GM12891 (cell line): ENCODE data around the gene CEBPE. TPM values are rescaled to one million over a fixed set of nuclear protein-coding genes. Genes with fewer than 3 reads are reported as not detected.

ENCODE experiments used
- DNase-seq: peaks from one replicate; pipeline ENCODE4 v3.0.0; 2011; ENCODE audit warnings: low spot score; ENCODE audit not compliant: insufficient read length
- FAIRE-seq: peaks from 2 replicates; lab custom pipeline; 2011; peaks lifted over from hg19 to GRCh38; lab: Jason Lieb, UNC
- PAX5 ChIP-seq: IDR thresholded peaks from 2 replicates; pipeline ENCODE4 v1.6.1; 2011; ENCODE audit warnings: low read length, moderate library complexity, mild to moderate bottlenecking; ENCODE audit not compliant: insufficient read depth, severe bottlenecking
- POLR2A ChIP-seq: IDR thresholded peaks from 2 replicates; pipeline ENCODE4 v1.6.1; 2011; ENCODE audit warnings: low read depth, low read length, control low read depth
- POLR2AphosphoS5 ChIP-seq: IDR thresholded peaks from 2 replicates; pipeline ENCODE4 v1.6.1; 2011; ENCODE audit warnings: low read depth, low read length, control low read depth
- POU2F2 ChIP-seq: IDR thresholded peaks from 2 replicates; pipeline ENCODE4 v1.6.1; 2011; ENCODE audit warnings: low read depth, mild to moderate bottlenecking, control low read depth, low read length, moderate library complexity
- SPI1 ChIP-seq: IDR thresholded peaks from 2 replicates; pipeline ENCODE4 v1.6.1; 2011; ENCODE audit warnings: low read depth, low read length, control low read depth
- TAF1 ChIP-seq: IDR thresholded peaks from 2 replicates; pipeline ENCODE4 v1.6.1; 2011; ENCODE audit warnings: low read depth, low read length, control low read depth
- polyA plus RNA-seq: library from polyadenylated mRNA; unstranded; fragments of >200 nt; gene quantifications from one replicate; pipeline ENCODE4 v1.2.1, GENCODE V29; 2012; ENCODE audit warnings: low read depth, missing spikeins, inconsistent platforms; ENCODE audit not compliant: missing spikeins

Gene CEBPE
- polyA plus RNA-seq, result 0.05 TPM

DNA sequence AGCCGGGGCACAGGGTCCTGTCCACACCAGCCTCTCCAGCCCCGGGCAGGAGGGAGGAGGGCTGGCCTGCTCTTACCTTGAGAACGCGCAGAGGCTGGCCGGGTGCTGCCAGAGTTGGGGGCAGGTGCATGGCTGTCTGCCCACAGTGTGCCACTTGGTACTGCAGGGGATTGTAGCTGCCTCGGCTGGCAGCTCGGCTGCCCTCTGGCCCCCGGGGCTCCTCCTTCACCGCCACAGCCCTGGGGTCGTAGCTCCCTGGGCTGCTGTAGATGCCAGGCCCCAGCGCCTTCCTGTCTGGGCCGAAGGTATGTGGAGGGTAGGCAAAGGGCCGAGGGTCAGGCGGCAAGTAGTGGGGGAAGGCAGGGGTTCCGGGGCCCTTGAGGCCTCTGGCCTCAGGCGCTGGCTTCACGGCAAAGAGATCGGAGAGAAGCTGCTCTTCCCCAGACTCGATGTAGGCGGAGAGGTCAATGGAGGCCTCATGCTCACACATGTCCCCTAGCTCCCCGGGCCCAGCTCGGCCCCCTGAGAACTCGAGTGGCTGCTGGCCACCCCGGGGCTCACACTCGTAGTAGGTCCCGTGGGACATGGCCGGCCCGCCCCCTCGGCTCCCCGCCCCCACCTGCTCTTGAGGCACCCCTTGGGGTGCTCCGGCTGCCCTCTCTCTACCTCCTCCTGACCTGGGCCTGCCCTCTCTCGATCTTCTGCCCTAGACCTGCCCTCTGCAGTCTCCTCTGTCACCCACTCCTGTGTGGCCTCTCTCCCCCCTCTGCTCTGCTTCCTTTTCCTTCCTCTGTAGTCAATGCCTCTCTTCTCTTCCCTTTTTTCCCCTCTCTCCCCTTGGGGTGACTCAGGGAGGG, at the start of gene CEBPE:
Gene CEBPE (minus strand): TSS at position 750 of the 857 bp plus-strand sequence. CDS start 164 bp downstream, at position 586.
- FAIRE-seq (no peak), DNase-seq (no peak)
- no peak for TF ChIP-seq POLR2AphosphoS5
- no peak for TF ChIP-seq POLR2A
- TF ChIP-seq PAX5, result no peak
- TF ChIP-seq POU2F2, result no peak
- TF ChIP-seq SPI1, result no peak
- no peak for TF ChIP-seq TAF1

- TF ChIP-seq POLR2A (no peak), PAX5 (no peak), POLR2AphosphoS5 (no peak), POU2F2 (no peak), TAF1 (no peak), SPI1 (no peak)
- no peak for DNase-seq
- FAIRE-seq, result no peak
Observed at GRCh38 chr14:23168246-23168645, 49.2 kb upstream of the CEBPE start.

- TF ChIP-seq TAF1 (no peak), SPI1 (no peak), PAX5 (no peak), POLR2AphosphoS5 (no peak), POU2F2 (no peak), POLR2A (no peak)
- DNase-seq, result no peak
- FAIRE-seq, result no peak
Observed at GRCh38 chr14:23167116-23167847, 48.2 kb upstream of the CEBPE start.

GRCh38 chr14:23164949-23165348, 45.9 kb upstream of the CEBPE start:
- FAIRE-seq (no peak), DNase-seq (no peak)
- TF ChIP-seq SPI1 (no peak), POLR2AphosphoS5 (no peak), POLR2A (no peak), TAF1 (no peak), PAX5 (no peak), POU2F2 (no peak)

DNA sequence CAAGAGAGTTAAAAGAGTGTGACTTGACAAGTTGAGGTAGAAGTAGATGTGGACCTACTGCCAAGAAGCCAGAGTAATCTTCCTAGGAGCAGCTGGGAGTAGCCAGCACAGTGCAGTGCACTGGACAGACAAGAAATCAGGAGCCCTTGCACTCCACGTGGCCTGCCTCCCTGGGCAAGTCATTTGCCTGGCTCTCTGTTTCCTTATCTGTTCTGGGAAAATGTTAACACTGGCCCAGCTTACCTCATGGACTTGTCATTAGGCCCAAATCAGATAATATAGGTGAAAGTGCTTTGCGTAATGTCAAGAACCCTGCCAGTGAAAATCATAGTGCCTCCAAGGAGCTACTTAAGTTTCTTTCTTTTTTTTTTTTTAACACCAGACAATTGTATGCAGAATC, 45.2 kb upstream of the CEBPE start:
- no peak for FAIRE-seq
- no peak for TF ChIP-seq POLR2AphosphoS5
- TF ChIP-seq TAF1, result no peak
- TF ChIP-seq SPI1, result no peak
- no peak for TF ChIP-seq POLR2A
- no peak for TF ChIP-seq PAX5
- TF ChIP-seq POU2F2, result no peak
- DNase-seq, result no peak

- FAIRE-seq, result no peak
- TF ChIP-seq TAF1 (no peak), SPI1 (no peak), POLR2A (no peak), POU2F2 (no peak), POLR2AphosphoS5 (no peak), PAX5 (no peak)
- no peak for DNase-seq
Observed at GRCh38 chr14:23163830-23164229, 44.8 kb upstream of the CEBPE start.

GRCh38 chr14:23162800-23163199, 43.7 kb upstream of the CEBPE start:
- DNase-seq, result no peak
- TF ChIP-seq POLR2AphosphoS5 (no peak), POLR2A (no peak), PAX5 (no peak), TAF1 (no peak), POU2F2 (no peak), SPI1 (no peak)
- no peak for FAIRE-seq

- no peak for DNase-seq
- TF ChIP-seq TAF1, result no peak
- no peak for TF ChIP-seq POLR2A
- no peak for TF ChIP-seq SPI1
- no peak for TF ChIP-seq PAX5
- no peak for TF ChIP-seq POU2F2
- no peak for TF ChIP-seq POLR2AphosphoS5
- no peak for FAIRE-seq
Observed at GRCh38 chr14:23162005-23162404, 43.0 kb upstream of the CEBPE start.

- FAIRE-seq (no peak), DNase-seq (no peak)
- no peak for TF ChIP-seq SPI1
- no peak for TF ChIP-seq PAX5
- TF ChIP-seq POLR2AphosphoS5, result no peak
- TF ChIP-seq TAF1, result no peak
- no peak for TF ChIP-seq POU2F2
- TF ChIP-seq POLR2A, result no peak
Observed at GRCh38 chr14:23160924-23161522, 42.0 kb upstream of the CEBPE start.

GRCh38 chr14:23159532-23159931, 40.5 kb upstream of the CEBPE start:
- TF ChIP-seq POU2F2 (no peak), PAX5 (no peak), POLR2A (no peak), POLR2AphosphoS5 (no peak), SPI1 (no peak), TAF1 (no peak)
- no peak for DNase-seq
- FAIRE-seq, result no peak
